ENCODE results near the gene INSRR.

The INSRR gene

DNA sequence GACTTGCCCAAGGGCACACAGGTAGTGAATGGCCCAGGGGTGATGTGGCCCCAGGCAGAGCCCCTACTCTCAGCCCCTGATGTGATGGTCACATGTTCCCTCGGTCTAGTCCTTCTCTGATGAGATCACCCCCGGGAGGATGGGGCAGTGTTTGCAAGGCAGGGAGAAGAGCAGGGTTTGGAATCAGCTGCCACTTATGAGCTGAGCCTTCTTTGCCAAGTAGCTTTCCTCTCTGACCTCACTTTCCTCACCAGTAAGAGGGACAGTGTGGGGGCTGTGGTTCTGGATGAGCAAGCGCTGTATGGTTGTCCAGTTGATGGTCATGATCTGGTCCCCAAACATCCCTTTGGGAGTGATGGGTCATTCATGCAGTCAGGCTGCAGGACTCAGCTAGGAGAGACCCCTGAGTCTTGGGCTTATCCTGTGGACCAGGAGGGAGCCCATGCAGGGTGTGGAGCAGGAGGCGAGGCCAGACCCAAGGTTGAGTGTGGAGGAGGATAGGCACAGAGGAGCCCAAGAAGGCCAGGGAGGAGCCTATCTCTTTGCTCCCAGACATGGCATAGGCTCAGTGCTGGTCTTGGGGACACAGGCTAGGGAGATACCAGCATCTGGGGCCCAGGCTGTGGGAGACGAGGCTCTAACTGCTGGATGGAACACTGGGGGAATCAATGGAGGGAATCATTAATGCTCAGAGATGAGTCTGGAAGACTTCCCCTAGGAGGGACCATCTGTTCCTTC, 18.7 kb upstream of the INSRR start:
- TF ChIP-seq, protein P1, sequence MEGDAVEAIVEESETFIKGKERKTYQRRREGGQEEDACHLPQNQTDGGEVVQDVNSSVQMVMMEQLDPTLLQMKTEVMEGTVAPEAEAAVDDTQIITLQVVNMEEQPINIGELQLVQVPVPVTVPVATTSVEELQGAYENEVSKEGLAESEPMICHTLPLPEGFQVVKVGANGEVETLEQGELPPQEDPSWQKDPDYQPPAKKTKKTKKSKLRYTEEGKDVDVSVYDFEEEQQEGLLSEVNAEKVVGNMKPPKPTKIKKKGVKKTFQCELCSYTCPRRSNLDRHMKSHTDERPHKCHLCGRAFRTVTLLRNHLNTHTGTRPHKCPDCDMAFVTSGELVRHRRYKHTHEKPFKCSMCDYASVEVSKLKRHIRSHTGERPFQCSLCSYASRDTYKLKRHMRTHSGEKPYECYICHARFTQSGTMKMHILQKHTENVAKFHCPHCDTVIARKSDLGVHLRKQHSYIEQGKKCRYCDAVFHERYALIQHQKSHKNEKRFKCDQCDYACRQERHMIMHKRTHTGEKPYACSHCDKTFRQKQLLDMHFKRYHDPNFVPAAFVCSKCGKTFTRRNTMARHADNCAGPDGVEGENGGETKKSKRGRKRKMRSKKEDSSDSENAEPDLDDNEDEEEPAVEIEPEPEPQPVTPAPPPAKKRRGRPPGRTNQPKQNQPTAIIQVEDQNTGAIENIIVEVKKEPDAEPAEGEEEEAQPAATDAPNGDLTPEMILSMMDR (IDR thresholded peaks at IDR 0.05): no peak
- no peak for DNase-seq
- Histone ChIP-seq H3K27ac (no peak overlapping the region), H3K36me3 (no peaks in the 10 kb centered on the region), H3K9me3 (no peaks in the 10 kb centered on the region), H3K27me3 (peaks cover 0 to 65% of the 10 kb centered on the region in 2 donors), H3K4me1 (no peaks in the 10 kb centered on the region), H3K4me3 (no peak overlapping the region)
- intact Hi-C loops (cut with DNase I; ENCODE audit: low total_unique reads): no loop called here

DNA sequence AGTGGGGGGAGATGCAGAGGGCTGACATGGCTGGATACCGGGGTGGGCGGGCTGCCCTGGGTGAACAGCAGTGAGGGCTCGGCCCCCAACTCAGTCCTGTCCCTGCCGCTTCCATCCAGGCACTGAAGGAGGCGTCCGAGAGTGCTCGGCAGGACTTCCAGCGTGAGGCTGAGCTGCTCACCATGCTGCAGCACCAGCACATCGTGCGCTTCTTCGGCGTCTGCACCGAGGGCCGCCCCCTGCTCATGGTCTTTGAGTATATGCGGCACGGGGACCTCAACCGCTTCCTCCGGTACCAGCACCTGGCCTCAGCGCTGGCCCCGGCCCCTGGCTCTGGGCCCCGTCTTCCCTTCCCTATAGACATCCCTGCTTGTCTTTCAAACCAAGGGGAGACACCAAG, 17.4 kb upstream of the INSRR start:
- Histone ChIP-seq H3K4me3 (no peak overlapping the region), H3K27ac (no peak overlapping the region), H3K4me1 (no peaks in the 10 kb centered on the region), H3K27me3 (peaks cover 0 to 55% of the 10 kb centered on the region in 2 donors), H3K9me3 (no peaks in the 10 kb centered on the region), H3K36me3 (no peaks in the 10 kb centered on the region)
- TF ChIP-seq, protein P1 (IDR thresholded peaks at IDR 0.05): no peak
- intact Hi-C loops (cut with DNase I; ENCODE audit: low total_unique reads): no loop called here
- DNase-seq: no peak

DNA sequence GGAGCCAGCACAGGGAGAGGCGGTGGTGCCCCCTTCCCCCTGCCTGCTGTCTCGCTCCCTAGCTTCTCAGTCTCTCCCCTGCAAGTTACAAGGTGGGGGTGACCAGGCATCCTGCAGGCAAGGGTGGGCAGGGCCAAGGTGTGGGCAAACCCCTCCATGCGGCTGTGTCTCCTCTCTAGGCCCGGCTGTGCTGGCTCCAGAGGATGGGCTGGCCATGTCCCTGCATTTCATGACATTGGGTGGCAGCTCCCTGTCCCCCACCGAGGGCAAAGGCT, 16.4 kb upstream of the INSRR start:
- intact Hi-C loops (cut with DNase I; ENCODE audit: low total_unique reads): no loop called here
- Histone ChIP-seq H3K4me3 (no peak overlapping the region), H3K27ac (no peak overlapping the region), H3K4me1 (no peaks in the 10 kb centered on the region), H3K36me3 (no peaks in the 10 kb centered on the region), H3K27me3 (peaks cover 0 to 53% of the 10 kb centered on the region in 2 donors), H3K9me3 (no peaks in the 10 kb centered on the region)
- TF ChIP-seq, protein P1 (IDR thresholded peaks at IDR 0.05): no peak
- no peak for DNase-seq

DNA sequence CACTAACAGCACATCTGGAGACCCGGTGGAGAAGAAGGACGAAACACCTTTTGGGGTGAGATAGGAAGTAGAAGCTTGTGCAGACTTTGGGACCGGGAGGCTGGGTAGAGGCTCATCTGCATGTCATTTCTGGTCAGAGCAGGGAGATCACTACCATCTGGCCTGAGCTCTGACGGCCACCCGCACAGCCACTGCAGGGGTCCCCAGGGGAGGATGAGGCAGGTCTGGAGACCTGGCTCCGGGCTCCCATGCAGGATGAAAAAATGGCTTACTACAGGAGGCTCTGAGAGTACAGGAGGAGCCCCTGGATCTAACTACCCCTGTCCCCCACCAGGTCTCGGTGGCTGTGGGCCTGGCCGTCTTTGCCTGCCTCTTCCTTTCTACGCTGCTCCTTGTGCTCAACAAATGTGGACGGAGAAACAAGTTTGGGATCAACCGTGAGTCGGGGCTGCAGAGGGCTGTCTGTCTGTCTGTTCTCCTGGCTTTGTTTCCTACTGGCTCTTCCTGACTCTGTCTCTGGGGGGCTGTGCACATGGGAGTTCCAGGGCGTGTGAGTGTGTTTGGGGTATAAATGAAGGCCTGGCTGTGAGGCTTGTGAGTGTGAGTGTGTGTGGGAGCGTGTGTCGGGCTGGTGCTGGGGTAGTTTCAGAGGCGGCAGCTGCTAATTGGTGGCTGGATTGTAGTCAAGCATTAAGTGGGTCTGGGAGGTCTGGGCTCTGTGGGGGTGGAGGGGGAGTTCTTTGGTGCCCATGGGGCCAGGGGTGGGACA, 15.8 kb upstream of the INSRR start:
- no peaks in the 10 kb centered on the region for H3K4me1 ChIP-seq
- no peak overlapping the region for H3K4me3 ChIP-seq
- TF ChIP-seq, protein P1 (IDR thresholded peaks at IDR 0.05): no peak
- intact Hi-C loops (cut with DNase I; ENCODE audit: low total_unique reads): no loop called here
- no peak for DNase-seq
- H3K9me3 ChIP-seq: no peaks in the 10 kb centered on the region
- H3K27me3 ChIP-seq: peaks cover 0 to 52% of the 10 kb centered on the region in 2 donors
- H3K36me3 ChIP-seq: no peaks in the 10 kb centered on the region
- no peak overlapping the region for H3K27ac ChIP-seq

DNA sequence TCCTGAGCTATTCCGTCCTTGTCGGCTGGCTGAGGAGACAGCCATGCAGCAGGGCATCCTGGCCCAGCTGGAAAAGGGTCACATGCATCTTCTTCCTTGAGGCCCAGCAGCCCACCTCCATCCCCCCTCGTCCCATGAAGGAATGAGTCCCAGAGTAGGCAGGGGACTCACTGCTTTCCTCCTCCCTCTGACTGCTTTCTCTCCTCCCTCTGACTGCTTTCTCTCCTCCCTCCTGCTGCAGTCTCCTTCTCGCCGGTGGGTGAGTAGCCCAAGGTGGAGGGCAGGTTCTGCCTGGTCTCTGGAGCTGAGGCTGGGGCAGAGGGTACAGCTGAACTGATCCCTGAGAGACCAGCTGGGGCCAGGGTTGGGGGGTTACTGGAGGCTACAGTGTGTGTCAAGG, 15.2 kb upstream of the INSRR start:
- H3K27me3 ChIP-seq: peaks cover 0 to 50% of the 10 kb centered on the region in 2 donors
- H3K36me3 ChIP-seq: no peaks in the 10 kb centered on the region
- H3K27ac ChIP-seq: no peak overlapping the region
- intact Hi-C loops (cut with DNase I; ENCODE audit: low total_unique reads): no loop called here
- no peaks in the 10 kb centered on the region for H3K4me1 ChIP-seq
- no peak for DNase-seq
- H3K9me3 ChIP-seq: no peaks in the 10 kb centered on the region
- TF ChIP-seq, protein P1 (IDR thresholded peaks at IDR 0.05): no peak
- no peak overlapping the region for H3K4me3 ChIP-seq

All from tibial artery (tissue), 4 donors.